HG02571 (cell line): Measurements from ENCODE around the gene HSD11B2.

ENCODE experiments used
- ATAC-seq: cut with Tn5 transposase; IDR thresholded peaks from one replicate; pipeline ENCODE4 v1.9.1; 2021; ENCODE audit warnings: mild to moderate bottlenecking, moderate library complexity; ENCODE audit not compliant: unreplicated experiment

The HSD11B2 gene

GRCh38 chr16:67430977-67431774 is at the start of gene HSD11B2:
Gene HSD11B2, plus strand, starts transcription at chr16:67431121. Its CDS starts 128 bp downstream, at chr16:67431249.
- no peak for ATAC-seq

DNA sequence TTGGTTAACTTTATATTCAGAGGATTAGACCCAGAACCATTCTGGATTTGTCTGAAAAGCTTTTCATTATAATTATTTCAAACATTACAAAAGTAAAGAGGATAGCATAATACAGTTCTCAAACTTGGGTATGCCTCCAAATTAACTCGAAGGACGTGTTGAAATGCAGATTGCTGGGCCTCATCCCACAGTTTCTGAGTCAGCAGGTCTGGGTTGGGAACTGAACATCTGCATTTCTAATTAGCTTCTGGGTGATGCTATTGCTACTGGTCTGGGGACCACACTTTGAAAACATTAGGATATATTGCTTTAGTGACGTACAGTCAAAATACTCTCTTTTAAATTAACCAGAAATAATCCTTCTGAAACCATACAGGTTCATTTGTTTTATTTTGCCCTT is 47.6 kb upstream of the HSD11B2 start:
- ATAC-seq = no peak

DNA sequence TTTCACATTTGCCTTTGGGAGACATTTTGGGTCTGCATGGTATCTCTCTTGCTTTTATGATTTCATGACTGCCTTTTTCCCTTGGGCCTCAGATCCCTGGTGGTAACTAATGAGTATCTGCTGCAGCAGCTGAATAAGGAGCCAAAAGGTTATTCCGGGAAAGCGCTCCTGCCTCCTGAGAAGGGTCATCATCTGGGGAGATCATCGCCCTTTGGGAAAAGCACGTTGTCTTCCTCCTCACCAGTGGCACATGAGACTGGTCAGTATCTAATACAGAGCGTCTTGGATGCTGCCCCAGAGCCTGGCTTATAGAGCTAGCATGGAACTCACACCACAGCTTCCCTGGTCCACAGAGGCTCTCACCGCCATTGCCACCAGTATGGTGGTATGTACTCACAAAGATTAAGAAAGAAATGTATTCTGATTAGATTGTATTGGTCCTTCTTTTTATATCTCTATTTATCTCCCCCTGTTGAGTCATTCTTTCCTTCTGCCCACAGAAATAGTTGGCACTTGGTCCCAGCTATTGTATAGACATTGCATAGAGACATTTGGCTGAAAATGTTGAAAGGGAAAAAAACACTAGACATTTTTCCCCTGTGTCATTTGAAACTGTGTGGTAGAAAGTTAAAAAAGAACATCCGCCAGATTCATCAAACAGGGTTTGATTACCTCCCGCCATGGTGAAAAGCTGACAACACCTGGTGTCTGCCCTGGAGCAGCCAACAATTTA is 46.0 kb upstream of the HSD11B2 start:
- ATAC-seq = no peak

DNA sequence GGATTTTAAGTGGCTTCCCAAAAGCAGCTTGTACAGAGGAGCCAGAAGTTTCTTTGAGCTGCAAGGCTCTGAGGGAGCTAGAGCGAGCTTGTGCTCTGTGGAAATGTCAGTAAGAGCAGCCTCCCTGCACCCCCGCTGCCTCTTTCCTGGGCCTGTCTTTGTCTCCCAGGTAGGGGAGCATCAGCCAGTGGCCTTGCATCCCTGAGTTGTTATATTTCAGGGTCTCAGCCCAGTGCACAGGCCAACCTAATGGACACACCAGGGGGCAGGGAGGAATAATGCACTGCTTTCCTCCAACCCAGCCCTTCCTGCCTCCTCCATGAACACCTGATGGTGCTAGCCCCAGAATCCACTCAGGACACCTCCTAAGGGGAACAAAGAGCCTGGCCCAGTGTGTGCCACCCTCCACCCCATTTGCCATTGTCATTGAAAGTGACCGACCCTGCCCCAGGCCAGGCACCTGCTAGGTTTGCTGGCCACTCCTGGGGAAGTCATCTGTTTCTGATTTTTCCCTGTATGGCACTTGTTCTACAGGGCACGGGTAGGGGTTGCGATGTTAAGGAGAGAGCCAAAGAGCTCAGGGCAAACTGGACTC is 44.0 kb upstream of the HSD11B2 start:
- ATAC-seq = no peak

DNA sequence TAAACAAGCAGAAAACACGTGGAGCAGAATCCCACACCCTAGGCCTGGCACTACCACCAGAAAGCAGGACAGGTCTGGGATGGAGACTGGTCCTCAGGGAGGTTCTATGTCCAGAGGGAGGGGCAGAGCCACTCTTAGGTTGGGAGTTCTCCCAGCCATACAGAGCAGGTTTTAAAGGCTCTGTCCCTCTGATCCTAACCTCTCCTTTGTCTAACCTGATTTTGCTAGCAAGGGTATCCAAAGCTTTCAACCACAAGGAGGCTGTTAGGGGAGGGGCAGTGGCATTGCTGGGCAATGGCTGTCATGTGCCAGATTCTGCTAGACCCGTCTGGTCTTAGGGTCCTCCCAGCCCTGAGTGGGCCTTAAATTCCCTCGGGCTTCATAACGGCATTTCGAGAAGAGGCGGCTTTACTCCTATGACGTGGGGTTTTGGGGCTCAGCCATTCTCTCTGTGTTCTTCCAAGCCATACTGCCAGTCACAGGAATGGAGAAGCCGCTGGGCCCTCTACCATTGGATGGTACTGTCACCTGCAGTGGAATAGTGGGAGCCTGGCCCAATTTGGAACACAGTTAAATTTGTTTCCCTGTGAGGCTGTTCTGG is 43.3 kb upstream of the HSD11B2 start:
- ATAC-seq = no peak

- no peak for ATAC-seq
Observed at GRCh38 chr16:67388191-67388590, 42.7 kb upstream of the HSD11B2 start.

DNA sequence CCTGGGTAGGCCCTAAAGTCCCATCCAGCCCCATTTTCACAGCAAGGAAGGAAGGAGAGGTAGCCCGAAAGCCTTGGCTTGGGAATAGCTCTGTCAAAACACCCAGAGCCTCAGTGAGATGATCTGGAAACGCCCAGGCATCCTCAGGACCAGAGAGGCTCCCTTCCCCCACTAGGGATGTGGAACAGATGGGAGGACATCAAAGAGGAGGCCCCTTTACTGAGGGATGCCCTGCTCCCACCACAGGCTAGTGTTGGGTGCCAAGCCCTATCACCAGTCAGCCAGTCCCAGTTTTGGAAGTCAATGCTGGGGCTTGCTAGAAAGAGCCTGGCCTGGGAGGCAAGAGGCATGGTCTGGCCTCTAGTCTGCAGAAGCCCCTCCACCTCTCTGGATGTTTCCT is 42.3 kb upstream of the HSD11B2 start:
- ATAC-seq = no peak

DNA sequence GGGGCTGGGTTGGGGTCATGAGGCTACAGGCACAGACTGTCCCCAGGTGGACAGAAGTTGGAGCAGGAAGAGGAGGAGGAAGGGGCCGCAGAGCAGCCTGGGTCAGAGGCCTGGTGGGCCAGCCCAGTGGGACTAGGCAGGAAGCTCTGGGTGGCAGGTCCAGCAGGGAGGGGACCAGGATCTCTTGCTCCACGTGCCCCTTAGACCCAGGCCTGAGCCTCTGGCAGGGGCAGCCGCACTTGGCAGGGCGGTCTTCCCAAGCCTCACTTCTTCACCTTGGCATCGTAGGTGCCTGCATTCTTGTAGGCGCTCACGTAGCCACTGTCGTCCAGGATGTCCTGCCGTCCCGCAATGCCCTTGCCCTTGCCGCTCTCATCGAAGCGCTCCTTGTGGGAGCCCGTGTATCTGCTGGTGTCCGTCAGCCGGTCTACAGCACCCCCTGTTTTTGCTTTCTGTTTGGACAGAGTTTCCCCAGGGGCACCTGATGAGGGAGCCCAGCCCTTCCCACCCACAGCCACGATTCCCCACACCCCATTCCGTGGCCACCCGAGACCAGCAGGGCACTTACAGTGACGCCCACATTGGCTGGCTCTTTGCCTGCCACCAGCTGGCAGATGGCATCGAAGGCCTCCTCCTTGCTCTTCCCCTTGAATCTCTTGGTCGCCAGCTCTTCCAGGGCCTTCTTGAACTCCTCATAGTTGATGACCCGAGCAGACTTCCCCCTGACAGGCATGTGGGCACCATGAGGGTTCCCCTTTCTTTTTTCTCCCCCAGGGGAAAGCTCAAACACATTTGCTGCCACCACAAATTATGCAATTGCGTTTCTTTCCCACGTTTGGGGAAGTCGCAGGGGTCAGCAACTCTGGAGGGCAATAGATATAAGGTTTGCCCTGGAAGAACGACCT is 40.8 kb upstream of the HSD11B2 start:
- no peak for ATAC-seq

DNA sequence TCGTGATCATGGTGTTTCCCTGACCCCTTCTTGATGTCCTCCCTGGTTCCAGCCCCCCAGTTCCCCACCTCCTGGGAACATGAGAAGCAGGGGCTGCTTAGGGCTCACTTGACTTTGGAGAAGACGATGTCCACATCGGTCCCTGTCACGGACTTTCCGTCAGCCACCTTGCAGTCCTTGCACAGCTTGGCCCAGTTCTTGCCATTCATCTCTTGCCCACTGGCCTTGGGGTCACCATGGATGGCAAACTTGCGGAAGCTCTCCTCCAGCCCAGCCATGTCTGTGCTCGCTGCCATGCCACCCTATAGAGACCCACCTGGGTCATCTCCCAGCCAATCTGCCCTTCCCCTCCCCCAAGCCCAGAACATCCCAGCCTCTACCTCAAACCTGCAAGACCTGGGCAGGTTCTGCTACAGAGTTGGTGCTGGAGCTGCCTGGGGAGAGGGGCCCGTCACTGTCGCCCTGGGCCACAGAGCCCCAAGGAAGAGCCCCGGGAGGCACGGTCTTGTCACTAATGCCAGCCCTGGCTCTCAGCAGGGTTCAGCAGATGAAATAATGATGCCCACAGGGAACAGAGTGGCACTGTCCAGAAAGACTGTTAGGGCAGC is 40.0 kb upstream of the HSD11B2 start:
- ATAC-seq = no peak

GRCh38 chr16:67391424-67392300 is 39.3 kb upstream of the HSD11B2 start:
- no peak for ATAC-seq

GRCh38 chr16:67392301-67393059 is 38.4 kb upstream of the HSD11B2 start:
- ATAC-seq = no peak

DNA sequence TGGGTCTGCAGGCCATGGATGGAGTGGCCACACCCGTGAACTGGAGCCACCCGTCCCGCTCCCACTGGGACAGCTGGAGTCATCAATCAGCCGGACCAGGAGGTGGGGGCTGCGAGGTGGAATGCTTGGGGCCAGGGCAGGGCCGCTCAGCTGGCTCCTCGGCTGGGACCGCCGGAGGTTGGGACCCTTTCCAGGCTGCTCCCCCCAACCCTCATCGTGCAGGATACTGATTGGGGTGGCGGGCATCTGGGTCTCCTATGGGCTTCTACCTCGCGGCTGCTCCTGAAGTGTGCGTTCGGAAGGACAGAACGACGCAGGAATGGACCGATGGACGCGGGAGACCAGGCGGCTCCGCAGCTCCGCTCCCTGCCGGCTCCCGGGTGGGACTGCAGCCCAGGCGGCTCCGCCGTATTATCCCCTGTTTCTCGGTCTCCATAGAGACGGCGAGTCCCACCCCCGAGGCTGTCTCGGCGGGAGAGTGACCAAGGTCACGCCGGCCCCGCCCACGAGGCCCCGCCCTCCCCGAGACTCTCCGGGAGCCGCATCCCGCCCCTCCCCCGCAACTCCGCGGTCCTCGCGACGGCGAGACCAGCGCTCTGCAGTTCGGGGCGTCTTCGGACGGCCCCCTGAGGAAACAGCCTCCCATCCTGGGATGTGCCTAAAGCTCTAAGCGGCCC is 37.7 kb upstream of the HSD11B2 start, which contains the start of gene TPPP3:
Gene TPPP3, minus strand, starts transcription at position 388 of the 677 bp plus-strand sequence. CDS start 2,387 bp downstream, outside the sequence.
- no peak for ATAC-seq

- no peak for ATAC-seq
Observed at GRCh38 chr16:67393788-67394154, 37.1 kb upstream of the HSD11B2 start.

- ATAC-seq = no peak
Observed at GRCh38 chr16:67394155-67395104, 36.5 kb upstream of the HSD11B2 start.

DNA sequence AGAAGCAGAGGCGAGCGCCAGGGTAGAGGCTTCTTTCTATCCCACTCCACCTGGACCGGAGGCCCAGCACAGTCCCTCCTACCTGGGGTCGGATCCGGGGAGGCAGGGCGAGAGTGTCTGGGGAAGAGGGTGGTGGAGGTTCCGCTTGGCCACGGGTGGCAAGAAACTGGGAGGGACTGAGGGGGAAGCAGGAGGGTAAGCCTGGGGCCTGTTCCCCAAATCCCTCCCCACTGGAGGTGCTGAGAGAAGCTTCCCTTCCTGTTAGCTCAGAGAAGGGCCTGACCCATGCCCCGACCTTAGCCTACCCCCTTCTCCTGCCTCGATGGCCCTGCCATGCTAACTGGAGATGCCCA is 35.8 kb upstream of the HSD11B2 start:
- no peak for ATAC-seq

DNA sequence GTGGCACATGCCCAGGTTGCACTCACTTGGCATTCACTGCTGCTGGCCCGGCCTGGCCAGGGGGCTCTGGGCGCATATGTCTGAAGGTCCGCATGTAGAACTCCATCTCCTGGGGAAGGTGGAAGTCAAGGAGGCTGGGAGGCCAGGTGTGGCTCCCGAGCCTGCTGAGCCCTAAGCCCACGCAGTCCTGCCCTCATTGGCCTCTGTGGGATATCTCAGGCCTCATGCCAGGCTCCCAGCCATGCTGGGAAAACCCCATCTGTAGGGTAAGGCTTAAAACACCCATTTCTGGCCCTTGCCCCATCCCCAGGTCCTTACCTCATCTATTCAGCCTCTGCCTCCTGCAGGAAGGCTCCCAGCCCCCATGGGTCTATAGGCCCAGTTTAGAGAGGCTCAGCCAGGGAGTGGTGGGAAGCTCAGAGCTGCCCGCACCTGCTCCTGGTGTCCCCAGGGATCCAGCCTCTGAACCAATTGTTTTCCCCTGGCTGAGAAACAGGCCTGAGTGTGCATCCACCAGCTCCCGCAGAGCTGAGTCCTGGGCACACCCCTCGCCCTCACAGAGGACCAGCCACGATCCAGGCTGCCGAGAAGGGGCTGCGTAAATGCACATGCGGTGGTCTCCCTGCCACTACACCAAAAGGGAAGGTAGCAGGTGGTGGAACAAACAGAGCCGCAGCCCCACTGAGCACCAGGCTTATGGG is 35.3 kb upstream of the HSD11B2 start:
- no peak for ATAC-seq
